Suprapubic skin (tissue), 4 donors: Measurements from ENCODE around the gene NTPCR.

Experiments
- CTCF ChIP-seq, 2 donors: fragments of 200-600 bp in 1 of 2; fragments of 450-650 bp in 1 of 2; sonication (generic) in 1 of 2; IDR thresholded peaks; one replicate each; pipeline ENCODE4 v1.5.1; 2016 to 2019; ENCODE audit warnings: antibody characterized with exemption in 2 of 2, mild to moderate bottlenecking in 1 of 2, moderate library complexity in 1 of 2
- EP300 ChIP-seq: sonication (generic); formaldehyde crosslinking; IDR thresholded peaks from one replicate; pipeline ENCODE4 v1.6.1; 2017; ENCODE audit warnings: antibody characterized with exemption
- POLR2A ChIP-seq, 2 donors: fragments of 450-650 bp; IDR thresholded peaks; one replicate each; pipeline ENCODE4 v1.6.1; 2017; ENCODE audit warnings: antibody characterized with exemption in 2 of 2, mild to moderate bottlenecking in 2 of 2, moderate library complexity in 2 of 2
- POLR2AphosphoS5 ChIP-seq, 3 donors: sonication (generic); formaldehyde crosslinking; IDR thresholded peaks; one replicate each; pipeline ENCODE4 v1.6.1; 2017; ENCODE audit warnings: antibody characterized with exemption in 3 of 3

GRCh38 chr1:232962761-232963745 is 12.6 kb downstream of the NTPCR start:
- TF ChIP-seq EP300 (no peak), CTCF (IDR thresholded peaks at IDR 0.05) (no peak), POLR2A (IDR thresholded peaks at IDR 0.05) (no peak), POLR2AphosphoS5 (IDR thresholded peaks at IDR 0.05) (no peak)
